Brain microvascular endothelial cell (primary cell): ENCODE data around the gene NLRP5.

Source experiments
- DNase-seq: peaks from one replicate; pipeline ENCODE4 v3.0.0-alpha.2; 2020
- H3K27ac ChIP-seq: fragments of 250-450 bp; sonication (Bioruptor Pico); 2 replicates; pipeline ENCODE4 v1.5.1; 2020; ENCODE audit warnings: mild to moderate bottlenecking, moderate library complexity
- H3K27me3 ChIP-seq: fragments of 250-450 bp; sonication (Bioruptor Pico); replicated peaks from 2 replicates; pipeline ENCODE4 v1.5.1; 2020; ENCODE audit warnings: mild to moderate bottlenecking
- H3K36me3 ChIP-seq: fragments of 250-450 bp; sonication (Bioruptor Pico); replicated peaks from 2 replicates; pipeline ENCODE4 v1.5.1; 2020; ENCODE audit warnings: mild to moderate bottlenecking
- H3K4me3 ChIP-seq: 2 replicates; pipeline ENCODE4 v1.5.1; 2011; ENCODE audit warnings: low read depth, mild to moderate bottlenecking, control low read depth, low read length, moderate library complexity
- CTCF ChIP-seq: IDR thresholded peaks from 2 replicates; pipeline ENCODE4 v1.5.1; 2011; ENCODE audit warnings: low read depth, mild to moderate bottlenecking, moderate library complexity, low read length, control low read depth, inconsistent platforms; ENCODE audit errors: missing control alignments
- in situ Hi-C: cut with HindIII; loops from 2 replicates; pipeline ENCODE4 v1.10.0; 2017; ENCODE audit warnings: low sequenced_read_pairs, low pct_ligation_motif_present

The NLRP5 gene

GRCh38 chr19:56086671-56087430 is 100.3 kb downstream of the NLRP5 start:
- H3K36me3 ChIP-seq = peaks cover 16% of the 10 kb centered on the region
- H3K4me3 ChIP-seq = no peak overlapping the region
- DNase-seq = no peak
- no peak for TF ChIP-seq CTCF
- H3K27ac ChIP-seq = no peak overlapping the region
- H3K27me3 ChIP-seq = no peaks in the 10 kb centered on the region
- in situ Hi-C loops = no loop called here

- Histone ChIP-seq H3K36me3 (peaks cover 16% of the 10 kb centered on the region), H3K27me3 (no peaks in the 10 kb centered on the region), H3K27ac (no peak overlapping the region), H3K4me3 (no peak overlapping the region)
- in situ Hi-C loops = no loop called here
- no peak for DNase-seq
- TF ChIP-seq CTCF = no peak
These were observed 101.3 kb downstream of the NLRP5 start for GRCh38 chr19:56087647-56088496.

- H3K4me3 ChIP-seq = no peak overlapping the region
- in situ Hi-C loops = no loop called here
These were observed 102.1 kb downstream of the NLRP5 start for GRCh38 chr19:56088497-56089215.

GRCh38 chr19:56089344-56089743 is 102.8 kb downstream of the NLRP5 start:
- no peak for DNase-seq
- Histone ChIP-seq H3K27ac (no peak overlapping the region), H3K27me3 (no peaks in the 10 kb centered on the region), H3K36me3 (peaks cover 16% of the 10 kb centered on the region), H3K4me3 (no peak overlapping the region)
- no peak for TF ChIP-seq CTCF
- in situ Hi-C loops = no loop called here

More at GRCh38 chr19:56088497-56089215, 102.1 kb downstream of the NLRP5 start:
- no peak for TF ChIP-seq CTCF
- Histone ChIP-seq H3K27ac (no peak overlapping the region), H3K27me3 (no peaks in the 10 kb centered on the region), H3K36me3 (peaks cover 16% of the 10 kb centered on the region)
- no peak for DNase-seq

- no peak overlapping the region for H3K4me3 ChIP-seq
- H3K27me3 ChIP-seq = no peaks in the 10 kb centered on the region
- H3K36me3 ChIP-seq = peaks cover 10% of the 10 kb centered on the region
- in situ Hi-C loops = no loop called here
- TF ChIP-seq CTCF = no peak
- DNase-seq = peak; percentile 32
- peak overlapping the region; percentile 14 for H3K27ac ChIP-seq
These were observed 104.5 kb downstream of the NLRP5 start for GRCh38 chr19:56091066-56091490.
